GM18951 (cell line): Measurements from ENCODE around the gene FKBP11.

Experiments used
- POLR2A ChIP-seq: IDR thresholded peaks from 4 replicates; pipeline ENCODE4 v1.6.1; 2011; ENCODE audit warnings: mild to moderate bottlenecking; ENCODE audit not compliant: insufficient read length, insufficient read depth; ENCODE audit errors: extremely low read depth
- in situ Hi-C: fragments of 300-500 bp; cut with MboI; formaldehyde crosslinking; loops from one replicate; pipeline ENCODE4 v1.12.0; 2022; ENCODE audit warnings: low sequenced_read_pairs, mixed read lengths, inconsistent platforms; ENCODE audit not compliant: unreplicated experiment

The FKBP11 gene

DNA sequence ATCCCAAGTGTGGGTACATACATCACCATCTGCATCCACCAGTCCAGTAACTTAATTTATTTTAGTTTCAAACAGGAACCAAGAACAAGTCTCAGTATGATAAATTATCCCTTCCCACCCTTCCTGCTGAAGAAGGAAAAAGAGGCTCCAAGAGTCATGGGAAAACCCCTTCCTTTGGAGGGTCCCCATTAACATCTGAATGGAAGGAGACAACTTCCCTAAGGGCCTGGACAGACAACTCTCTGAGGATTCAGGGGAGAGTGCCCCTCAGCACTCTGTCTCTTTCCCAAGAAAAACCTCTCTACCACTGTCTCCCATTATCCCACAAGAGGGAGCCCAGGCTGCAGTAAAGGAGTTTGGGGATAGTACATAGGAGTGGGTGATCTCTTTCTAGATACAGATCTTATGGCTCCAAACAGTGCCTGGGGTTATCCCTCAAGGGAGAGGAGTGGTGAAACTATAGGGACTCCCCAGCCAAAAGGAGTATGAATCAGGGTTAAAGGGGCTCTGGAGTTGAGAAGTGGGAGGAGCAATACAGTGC is 40.1 kb upstream of the FKBP11 start:
- TF ChIP-seq POLR2A = no peak
- in situ Hi-C loops = no loop called here

DNA sequence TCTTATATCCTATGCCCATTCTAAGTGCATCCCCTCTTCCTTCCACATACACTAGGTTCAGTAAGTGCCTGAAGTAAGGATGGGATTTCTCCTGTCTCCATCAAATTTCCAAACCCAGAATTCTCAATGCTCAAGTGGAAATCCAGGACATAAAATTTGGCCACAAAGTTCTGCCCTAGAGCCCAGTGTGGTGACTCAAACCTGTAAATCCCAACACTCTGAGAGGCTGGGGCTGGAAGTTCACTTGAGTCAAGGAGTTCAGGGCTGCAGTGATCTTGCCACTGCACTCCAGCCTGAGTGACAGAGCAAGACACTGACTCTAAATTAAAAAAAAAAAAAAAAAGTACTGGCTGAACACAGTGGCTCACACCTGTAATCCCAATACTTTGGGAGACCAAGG is 36.5 kb upstream of the FKBP11 start:
- TF ChIP-seq POLR2A = no peak
- in situ Hi-C loops = no loop called here

DNA sequence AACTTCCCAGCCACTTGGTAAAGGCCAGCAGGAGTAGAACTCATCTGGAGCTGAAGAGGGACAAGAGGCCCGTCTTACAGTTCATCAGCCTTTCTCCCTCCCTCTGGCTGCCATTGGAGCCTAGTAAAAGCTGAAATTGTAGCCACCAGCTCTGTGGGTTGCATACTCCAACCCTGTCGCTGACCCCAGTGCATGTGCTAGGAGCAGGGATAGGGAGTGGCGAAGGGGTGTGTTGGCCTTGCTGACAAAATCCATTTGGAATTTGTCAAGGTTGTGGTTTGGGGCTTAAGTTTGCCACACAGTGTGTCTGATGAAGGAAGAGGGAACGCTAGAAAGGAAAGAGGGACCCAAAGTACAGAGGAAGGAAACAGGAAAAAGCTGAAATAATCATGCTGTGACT is 36.0 kb upstream of the FKBP11 start:
- no peak for TF ChIP-seq POLR2A
- in situ Hi-C loops = no loop called here

DNA sequence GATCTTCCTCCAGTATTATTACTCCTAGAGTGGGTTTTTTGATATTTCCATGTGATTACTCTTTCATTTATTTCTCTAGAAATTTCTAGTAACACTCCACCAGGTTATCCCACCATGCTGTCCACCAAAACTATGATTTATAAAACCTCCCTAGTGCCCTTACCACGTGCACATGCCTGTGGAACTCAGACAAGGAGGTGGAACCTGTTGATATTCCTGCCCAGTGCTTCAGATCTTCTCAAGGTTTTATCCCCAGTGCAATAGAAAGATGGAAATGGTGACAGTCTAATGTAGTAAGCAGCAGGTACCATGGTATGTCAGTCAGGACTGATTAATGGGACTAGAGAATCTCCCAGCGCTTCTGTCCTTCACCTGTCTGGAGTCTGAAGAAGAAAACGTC is 35.5 kb upstream of the FKBP11 start:
- in situ Hi-C loops = no loop called here
- TF ChIP-seq POLR2A = no peak

DNA sequence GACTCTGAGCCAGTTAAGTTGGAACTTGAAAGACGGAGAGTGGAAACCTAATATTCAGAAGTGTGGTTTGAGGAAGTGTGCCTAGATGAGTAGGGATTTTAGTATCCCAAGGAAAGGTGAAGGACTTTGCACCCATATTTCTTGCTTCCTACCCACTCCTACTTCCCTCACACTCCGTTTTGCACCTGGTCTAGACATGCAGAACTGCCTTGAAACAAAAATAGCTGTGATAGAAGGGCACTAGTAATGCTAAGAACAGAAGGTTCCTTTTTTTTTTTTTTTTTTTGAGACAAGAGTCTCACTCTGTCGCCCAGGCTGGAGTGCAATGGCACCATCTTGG is 32.7 kb upstream of the FKBP11 start:
- TF ChIP-seq POLR2A = no peak
- in situ Hi-C loops = no loop called here

DNA sequence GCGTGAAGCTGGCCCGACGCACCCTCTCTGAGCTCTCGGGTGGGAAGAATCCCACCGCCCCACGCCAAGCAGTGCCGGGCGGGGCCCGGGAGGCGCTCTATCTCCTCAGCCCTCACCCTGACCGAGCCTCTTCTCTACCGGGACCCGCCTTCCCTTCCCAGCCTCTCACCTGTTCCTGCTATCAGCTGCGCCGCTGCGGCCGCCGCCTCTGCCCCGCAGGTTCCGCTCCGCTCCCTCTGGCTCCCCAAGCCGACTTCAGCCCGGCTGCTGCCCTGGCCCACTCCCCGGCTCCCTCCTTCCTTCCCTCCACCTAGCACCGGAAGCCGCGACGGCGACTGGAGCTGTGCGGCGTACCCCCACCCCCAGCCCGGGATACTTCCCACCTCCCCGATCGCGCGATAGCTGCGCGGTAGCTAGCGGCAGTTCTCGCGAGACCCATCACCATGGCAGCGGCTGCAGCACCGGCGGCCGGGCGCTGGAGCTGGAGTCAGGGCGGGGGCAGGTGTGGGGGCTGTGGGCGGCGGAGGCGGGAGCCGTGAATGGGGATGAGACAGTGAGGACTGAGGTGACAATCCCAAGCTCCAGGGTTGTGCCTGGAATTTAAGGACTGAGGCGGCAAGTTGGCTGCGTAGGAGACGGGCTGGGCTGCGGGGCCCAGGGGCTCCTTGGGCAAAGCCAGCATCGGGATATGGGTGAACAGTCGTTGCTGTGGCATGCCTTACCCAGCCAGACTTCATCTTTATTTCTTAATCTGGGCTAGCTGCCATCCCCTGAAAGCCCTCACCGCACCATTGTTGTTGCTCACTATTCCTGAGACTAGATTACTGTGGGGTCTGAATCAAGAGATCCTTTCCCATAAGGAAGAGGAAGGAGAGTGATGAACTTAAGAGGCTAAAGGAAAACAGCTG is 32.1 kb upstream of the FKBP11 start, which contains the start of gene ARF3:
TSS of gene ARF3 (minus strand) at position 347 of the 908 bp plus-strand sequence. CDS start 16,392 bp downstream, outside the sequence.
- TF ChIP-seq POLR2A = peak; percentile 79
- in situ Hi-C loops = no loop called here

DNA sequence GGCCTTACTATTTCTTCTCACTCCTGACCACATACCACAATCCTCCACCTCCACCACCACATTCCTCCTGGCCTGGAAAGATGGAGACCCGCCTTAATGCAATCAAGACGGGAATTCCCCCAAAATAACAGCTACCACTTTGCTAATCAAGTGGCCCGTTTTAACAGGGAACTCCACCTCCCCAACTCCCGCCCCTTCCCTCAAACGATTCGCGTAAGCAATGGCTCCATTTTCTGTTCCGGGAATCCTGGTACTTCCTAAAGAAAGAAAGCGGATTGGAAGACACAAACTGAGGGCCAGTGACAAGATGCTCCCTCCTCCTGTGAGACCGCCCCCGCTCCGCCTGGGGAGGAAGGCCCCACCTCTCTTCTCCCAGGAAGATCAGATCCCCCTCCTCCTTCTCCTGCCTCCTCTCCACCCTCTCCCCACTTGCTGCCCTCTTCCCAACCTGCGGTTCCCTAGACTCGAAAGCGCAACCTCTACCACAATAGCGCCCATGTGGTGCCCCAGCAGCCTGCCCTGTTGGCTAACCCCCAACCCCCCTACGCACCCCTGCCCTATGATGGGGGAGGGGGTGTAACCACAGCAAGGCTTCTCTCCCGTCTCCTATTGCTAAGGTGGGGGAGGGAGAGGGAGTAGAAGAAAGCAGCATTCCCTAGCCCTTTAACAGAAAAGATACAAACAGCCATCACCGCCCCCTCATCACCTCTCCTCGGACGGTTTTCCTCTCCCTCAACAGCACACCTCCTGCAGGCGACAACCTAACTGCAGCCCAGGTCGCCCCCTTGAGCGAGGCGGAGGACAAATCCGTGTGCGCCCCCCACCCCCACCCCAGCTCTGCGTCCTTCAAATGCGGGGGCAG is 31.2 kb upstream of the FKBP11 start:
- in situ Hi-C loops = no loop called here
- no peak for TF ChIP-seq POLR2A

DNA sequence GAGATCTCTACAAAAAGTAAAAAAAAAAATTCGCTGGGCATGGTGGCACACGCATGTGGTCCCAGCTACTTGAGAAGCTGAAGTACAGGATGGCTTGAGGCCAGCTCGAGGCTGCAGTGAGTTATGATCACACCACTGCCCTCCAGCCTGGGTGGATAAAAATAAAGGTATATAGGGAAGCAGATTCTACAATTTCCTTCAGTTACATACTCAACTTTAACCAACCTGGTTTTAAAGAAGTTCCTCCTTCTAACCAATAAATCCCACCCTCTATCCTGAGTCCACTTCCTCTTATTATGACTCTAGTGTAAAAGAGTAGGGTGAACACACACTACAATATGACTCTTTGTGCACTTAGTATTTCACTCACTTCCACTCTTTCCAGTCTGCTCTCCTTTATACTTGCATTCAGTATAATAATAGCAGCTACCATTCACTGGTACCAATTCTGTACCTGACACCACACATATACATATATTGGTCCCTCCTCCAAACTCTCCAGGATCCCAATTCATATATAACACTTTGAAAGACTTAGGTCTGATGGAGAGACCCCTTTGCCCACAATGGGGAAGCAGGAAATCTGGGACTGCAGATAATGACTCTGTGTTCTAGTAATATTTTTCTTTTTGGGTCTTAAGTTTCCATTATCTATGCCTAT is 29.7 kb upstream of the FKBP11 start:
- no peak for TF ChIP-seq POLR2A
- in situ Hi-C loops = no loop called here

DNA sequence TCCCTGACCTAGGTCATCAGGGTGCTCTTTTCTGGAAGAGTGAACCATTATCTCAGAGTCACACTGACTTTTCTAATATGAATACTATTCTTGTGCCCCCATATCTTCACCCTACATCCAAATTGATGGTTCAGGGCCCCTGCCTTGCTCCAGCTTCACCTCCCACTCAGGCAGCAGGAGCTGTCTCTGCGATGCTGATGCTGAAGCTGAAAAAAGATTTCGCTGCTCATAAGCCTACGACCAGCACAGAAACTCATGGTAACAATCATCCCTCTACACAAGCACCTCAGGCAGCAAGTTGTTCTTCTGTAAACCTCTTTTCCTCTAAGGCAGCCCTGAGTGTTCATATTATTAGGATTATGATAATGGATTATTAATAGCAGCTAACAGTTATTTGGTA is 28.8 kb upstream of the FKBP11 start:
- TF ChIP-seq POLR2A = no peak
- in situ Hi-C loops = no loop called here

DNA sequence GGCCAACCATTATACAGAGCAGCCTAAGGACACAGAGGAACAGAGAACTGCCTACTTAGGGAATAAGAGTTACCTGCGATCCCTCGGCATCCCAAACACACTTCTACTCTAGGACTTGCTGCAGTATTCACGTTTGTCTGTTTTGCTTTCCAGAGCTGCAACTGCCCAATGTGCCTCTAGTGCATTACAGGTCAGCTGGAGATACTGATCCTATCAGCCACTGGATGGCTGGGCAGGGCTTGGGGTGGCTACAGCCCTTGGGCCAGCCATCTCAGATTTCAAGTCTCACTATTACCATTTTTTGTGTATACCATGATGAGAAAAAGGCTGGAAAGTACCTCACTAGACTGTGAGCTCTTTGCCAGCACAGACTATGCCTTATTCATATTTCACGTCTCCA is 27.4 kb upstream of the FKBP11 start:
- TF ChIP-seq POLR2A = no peak
- in situ Hi-C loops = no loop called here

DNA sequence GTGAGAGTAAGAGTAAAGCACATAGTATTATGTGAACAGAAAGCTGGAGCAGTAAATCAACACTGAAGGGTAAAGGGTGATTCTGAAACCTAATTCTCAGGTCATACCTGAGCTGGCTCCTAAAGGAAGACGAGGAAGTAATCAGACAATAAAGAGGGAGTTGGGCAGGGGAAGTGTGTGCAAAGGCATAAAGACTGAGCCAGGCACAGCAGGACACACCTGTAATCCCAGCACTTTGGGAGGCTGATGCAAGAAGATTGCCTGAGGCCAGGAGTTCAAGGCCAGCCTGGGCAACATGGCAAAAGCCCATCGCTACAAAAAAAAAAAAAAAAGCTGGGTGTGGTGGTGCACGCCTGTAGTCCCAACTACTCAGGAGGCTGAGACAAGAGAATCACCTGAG is 22.4 kb upstream of the FKBP11 start:
- in situ Hi-C loops = no loop called here
- TF ChIP-seq POLR2A = no peak

DNA sequence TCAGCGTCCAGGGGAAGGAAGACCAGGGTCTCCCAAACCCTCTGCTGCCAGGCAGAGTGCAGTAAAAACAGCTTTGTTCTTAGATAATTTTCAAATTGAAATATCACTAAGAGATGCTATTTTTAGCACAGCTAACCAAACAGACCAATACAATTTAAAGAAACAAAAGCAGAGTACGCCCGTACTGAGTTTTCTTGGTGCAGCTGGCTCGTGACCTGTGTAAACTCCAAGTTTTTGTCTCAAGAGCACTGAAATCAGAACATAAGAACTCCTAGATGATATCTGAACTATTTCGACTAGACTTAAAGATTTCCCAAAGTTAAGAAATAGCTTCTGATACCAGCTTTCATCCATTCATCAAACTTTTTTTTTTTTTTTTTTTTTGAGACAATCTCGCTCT is 21.7 kb upstream of the FKBP11 start:
- in situ Hi-C loops = no loop called here
- no peak for TF ChIP-seq POLR2A

DNA sequence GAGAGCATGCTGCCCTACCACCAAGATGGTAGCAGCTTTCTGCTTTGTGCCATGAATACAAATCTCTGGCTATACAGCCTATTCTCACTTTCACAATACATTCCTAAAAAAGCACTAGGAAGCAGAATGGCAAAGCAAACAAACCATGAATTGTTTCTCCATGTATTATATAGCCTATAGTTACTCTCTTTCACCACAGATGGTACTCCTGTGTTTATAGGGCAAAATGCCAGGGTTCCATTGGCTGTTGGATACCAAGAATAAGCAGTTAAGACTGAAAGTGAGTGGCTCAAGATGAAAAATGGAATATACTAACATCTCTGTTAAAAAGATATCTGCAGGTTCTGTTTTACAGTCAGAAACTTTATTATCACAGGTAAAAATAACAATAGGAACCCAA is 20.9 kb upstream of the FKBP11 start:
- in situ Hi-C loops = no loop called here
- TF ChIP-seq POLR2A = no peak
